PFSK-1 (cell line): ENCODE results near the gene SRGAP3.

Experiments used
- POLR2AphosphoS5 ChIP-seq: IDR thresholded peaks from 2 replicates; pipeline ENCODE4 v1.6.1; 2012; ENCODE audit warnings: low read depth, mild to moderate bottlenecking, control low read depth, low read length, moderate library complexity
- REST ChIP-seq, 2 experiments: IDR thresholded peaks; 2 replicates each; pipeline versions ENCODE4 v1.6.1 to v1.8.0; 2011 to 2012; ENCODE audit warnings: low read depth in 2 of 2, low read length in 2 of 2, control low read depth in 1 of 2, inconsistent platforms in 1 of 2, mild to moderate bottlenecking in 1 of 2, moderate library complexity in 1 of 2; ENCODE audit not compliant: insufficient read depth in 1 of 2
- TAF1 ChIP-seq: IDR thresholded peaks from 2 replicates; pipeline ENCODE4 v1.6.1; 2012; ENCODE audit warnings: low read length, control low read depth, borderline replicate concordance; ENCODE audit not compliant: insufficient read depth

- TF ChIP-seq POLR2AphosphoS5 (no peak), TAF1 (no peak), REST (IDR thresholded peaks at IDR 0.05; ENCODE audit: insufficient read depth in 1 of 2, low read depth in 2 of 2, low read length in 2 of 2) (no peak)
Measured at GRCh38 chr3:8993331-8993730, 256.1 kb downstream of the SRGAP3 start.
